ENCODE data around the gene PDZK1IP1.
"Not testable (repeated sequence)": the region's sequence is repeated elsewhere in the genome, so short reads cannot be mapped to it uniquely, and the experiment has no call there.

PDZK1IP1 gene

GRCh38 chr1:47223174-47223920, 33.5 kb upstream of the PDZK1IP1 start:
- DNase-seq = no peak

- DNase-seq = no peak
These were observed 32.6 kb upstream of the PDZK1IP1 start for GRCh38 chr1:47222476-47222875.

- DNase-seq = no peak
These were observed 29.9 kb upstream of the PDZK1IP1 start for GRCh38 chr1:47219590-47220220.

- no peak for DNase-seq
These were observed 29.2 kb upstream of the PDZK1IP1 start for GRCh38 chr1:47219001-47219400.

GRCh38 chr1:47216278-47217059, 26.6 kb upstream of the PDZK1IP1 start:
- DNase-seq = no peak

- no peak for DNase-seq
These were observed 25.9 kb upstream of the PDZK1IP1 start for GRCh38 chr1:47215713-47216112.

- no peak for DNase-seq
These were observed 24.7 kb upstream of the PDZK1IP1 start for GRCh38 chr1:47214549-47214948.

GRCh38 chr1:47213230-47213963, 23.6 kb upstream of the PDZK1IP1 start:
- no peak for DNase-seq

GRCh38 chr1:47212636-47213229, 22.9 kb upstream of the PDZK1IP1 start:
- DNase-seq = no peak

- DNase-seq = no peak
These were observed 22.0 kb upstream of the PDZK1IP1 start for GRCh38 chr1:47211796-47212269.

GRCh38 chr1:47210666-47211065, 20.8 kb upstream of the PDZK1IP1 start:
- DNase-seq = no peak

- DNase-seq = no peak
These were observed 20.0 kb upstream of the PDZK1IP1 start for GRCh38 chr1:47209725-47210325.

GRCh38 chr1:47209091-47209490, 19.3 kb upstream of the PDZK1IP1 start:
- DNase-seq = no peak

- no peak for DNase-seq
These were observed 18.6 kb upstream of the PDZK1IP1 start for GRCh38 chr1:47208374-47208850.

GRCh38 chr1:47207803-47208373, 18.1 kb upstream of the PDZK1IP1 start:
- DNase-seq = no peak

- no peak for DNase-seq
These were observed 16.1 kb upstream of the PDZK1IP1 start for GRCh38 chr1:47205918-47206317.

- DNase-seq = not testable (repeated sequence)
These were observed 13.7 kb upstream of the PDZK1IP1 start for GRCh38 chr1:47203504-47203903.

- no peak for DNase-seq
These were observed 11.3 kb upstream of the PDZK1IP1 start for GRCh38 chr1:47201179-47201578.

GRCh38 chr1:47198214-47198613, 8.4 kb upstream of the PDZK1IP1 start:
- no peak for DNase-seq

GRCh38 chr1:47196622-47197021, 6.8 kb upstream of the PDZK1IP1 start:
- DNase-seq = no peak

GRCh38 chr1:47195981-47196380, 6.1 kb upstream of the PDZK1IP1 start:
- DNase-seq = not testable (repeated sequence)

GRCh38 chr1:47194311-47194710, 4.5 kb upstream of the PDZK1IP1 start:
- DNase-seq = no peak

Data from NCI-H2081 treated with DMSO at 0.1 percent for 48 hours (cell line).